Adrenal gland (tissue), 12 donors: Measurements from ENCODE around the gene XRCC1. TPM values are rescaled to one million over a fixed set of nuclear protein-coding genes. Genes with fewer than 3 reads are reported as not detected.

Source experiments
- DNase-seq, 7 donors: peaks; one replicate each; pipeline ENCODE4 v3.0.0-alpha.2; 2019 to 2020
- H3K27ac ChIP-seq, 5 donors: fragments of 200-600 bp; sonication (generic) in 4 of 5; 1 replicate in 3 of 5; 2 replicates in 2 of 5; pipeline versions ENCODE4 v1.5.1 to v1.8.0; 2016 to 2020; ENCODE audit warnings: mild to moderate bottlenecking in 1 of 5
- H3K27me3 ChIP-seq: fragments of 200-600 bp; 2 replicates; pipeline ENCODE4 v1.8.0; 2021
- H3K36me3 ChIP-seq, 2 donors: fragments of 200-600 bp; replicated peaks in 1 of 2; 1 replicate in 1 of 2; 2 replicates in 1 of 2; pipeline versions ENCODE4 v1.5.1 to v1.8.0; 2018 to 2022
- H3K4me1 ChIP-seq, 2 donors: fragments of 200-600 bp; replicated peaks in 1 of 2; 1 replicate in 1 of 2; 2 replicates in 1 of 2; pipeline versions ENCODE4 v1.5.1 to v1.8.0; 2018 to 2021
- H3K4me3 ChIP-seq, 4 donors: fragments of 200-600 bp; sonication (generic) in 3 of 4; one replicate each; pipeline ENCODE4 v1.5.1; 2016 to 2018
- H3K9me3 ChIP-seq, 3 donors: fragments of 200-600 bp; sonication (generic) in 1 of 3; replicated peaks in 1 of 3; 1 replicate in 2 of 3; 2 replicates in 1 of 3; pipeline versions ENCODE4 v1.5.1 to v1.8.0; 2016 to 2021
- CTCF ChIP-seq, 6 experiments: fragments of 450-650 bp in 4 of 6; fragments of 200-600 bp in 2 of 6; sonication (generic) in 1 of 6; IDR thresholded peaks; 1 replicate in 5 of 6; 2 replicates in 1 of 6; pipeline versions ENCODE4 v1.5.1 to v1.8.0; 2016 to 2021; ENCODE audit warnings: antibody characterized with exemption in 6 of 6, mild to moderate bottlenecking in 2 of 6, moderate library complexity in 1 of 6
- POLR2A ChIP-seq, 2 donors: fragments of 450-650 bp; IDR thresholded peaks; one replicate each; pipeline ENCODE4 v1.6.1; 2017; ENCODE audit warnings: antibody characterized with exemption in 2 of 2, mild to moderate bottlenecking in 2 of 2, moderate library complexity in 1 of 2
- WGBS, 4 donors: extraction: QIAGEN DNeasy Blood & Tissue Kit in 2 of 4; methylation state at CpG; one replicate each; pipeline versions ENCODE4 v1.1.5 to v1.1.7; 2013 to 2017; 5-methylcytosine and 5-hydroxymethylcytosine counted together
- intact Hi-C, 2 donors: fragments of 100-400 bp; cut with DNase I; formaldehyde crosslinking; loops; one replicate each; pipeline versions ENCODE4 v1.14.1 to v1.15.0; 2022 to 2023
- polyA plus RNA-seq, 3 donors: library from polyadenylated mRNA; stranded (reverse); fragments of 200-250 nt in 2 of 3; fragments of 350-450 nt in 1 of 3; fragmentation: Illumina TruSeq in 1 of 3; extraction: RNeasy Lipid Tissue Mini Kit (QIAGEN cat#74804) in 1 of 3; gene quantifications; one replicate each; pipeline ENCODE4 v1.2.3, GENCODE V29; 2013 to 2014
- total RNA-seq, 9 donors: library from RNA; depleted of rRNA in 4 of 9; stranded (reverse); fragments of >200 nt in 4 of 9; fragments of 120-200 nt in 1 of 9; fragmentation: NEBNext Ultra II Directional in 1 of 9; extraction: Animal tissue kit (Norgen Biotek cat#: 25700) in 1 of 9; gene quantifications; one replicate each; pipeline versions ENCODE4 v1.1.0 to v1.2.4, GENCODE V29; 2013 to 2023
- donor health status: healthy with polysubstance abuse.
- donor health status: Bipolar disorder and iron deficiency.
- donor health status: DM: yes; HTN: yes; CAD: no.
- donor health status: DM: no; HTN: no; CAD: no.
- donor health status: DM: no; HTN: no; CAD: no.
- donor health status: DM: yes; HTN: yes; CAD: no.

The XRCC1 gene
- total and polyA plus RNA-seq, 12 donors: 15.7 to 37.2 (median 29.5) TPM

DNA sequence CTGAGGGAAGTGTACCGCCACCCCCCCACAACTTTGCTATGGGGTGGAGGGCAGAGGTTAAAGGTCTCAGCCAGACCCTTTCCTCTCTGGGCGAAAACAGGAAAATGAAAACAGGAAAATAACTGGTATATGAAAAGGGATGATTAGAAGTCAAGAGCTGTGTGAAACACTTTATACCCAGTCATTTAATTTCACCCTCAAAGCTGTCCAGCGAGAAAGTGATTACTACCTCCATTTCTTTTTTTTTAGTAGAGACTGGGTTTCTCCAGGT lies 70.2 kb downstream of the XRCC1 start:
- TF ChIP-seq POLR2A (IDR thresholded peaks at IDR 0.05) (no peak), CTCF (IDR thresholded peaks at IDR 0.05) (no peak)
- Histone ChIP-seq H3K4me1 (peaks cover 12 to 24% of the 10 kb centered on the region in 2 donors), H3K9me3 (no peaks in the 10 kb centered on the region), H3K27me3 (no peaks in the 10 kb centered on the region), H3K4me3 (no peak overlapping the region), H3K27ac (peak overlapping the region in 2 of 5 donors; percentile 86 to 94), H3K36me3 (peaks cover 0 to 12% of the 10 kb centered on the region in 2 donors)
- DNase-seq: no peak
- intact Hi-C loops: no loop called here
- WGBS, 4 donors: 76 to 89% (median 77%) methylated on average over 3 of the region's 3 CpGs

DNA sequence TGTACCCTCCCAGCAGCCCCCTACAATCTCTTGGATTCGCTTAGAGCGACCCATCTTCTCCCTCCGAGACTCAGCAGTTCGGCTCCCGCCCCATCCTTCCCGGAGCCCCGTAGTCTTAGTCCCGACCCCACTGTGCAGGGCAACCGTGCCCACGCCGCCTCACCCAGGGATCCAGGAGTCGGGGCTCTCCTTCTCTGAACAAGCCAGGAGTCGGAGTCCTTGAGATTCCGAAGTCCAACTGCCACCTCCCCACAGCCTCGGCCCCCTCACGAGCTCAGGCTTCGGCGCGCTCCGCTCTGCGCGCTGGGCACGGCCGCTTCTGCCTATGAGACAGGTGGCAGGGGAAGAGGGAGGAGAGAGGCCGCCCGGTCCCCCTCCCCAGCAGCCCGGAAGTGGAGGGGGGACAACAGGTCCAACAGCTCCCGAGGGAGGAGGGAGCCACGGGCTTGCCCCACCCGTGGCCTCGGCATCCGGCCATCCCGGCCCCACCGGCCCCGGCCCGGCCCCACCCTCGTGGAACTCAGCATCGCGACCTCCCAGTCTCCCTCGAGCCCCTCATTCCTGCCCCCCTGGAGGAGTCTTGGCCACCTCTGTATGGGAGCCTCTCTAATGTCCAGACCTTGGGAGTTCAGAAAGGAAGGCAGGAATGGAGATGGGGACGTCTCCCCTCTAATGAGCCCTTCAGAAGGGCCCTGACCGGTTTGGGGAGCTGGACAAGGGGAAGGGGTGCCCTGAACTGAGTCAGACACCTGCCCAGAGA lies 70.7 kb downstream of the XRCC1 start, which contains the start of gene PHLDB3:
PHLDB3 (minus strand) TSS at position 321 of the 760 bp plus-strand sequence. CDS start 628 bp downstream, outside the sequence.
- Histone ChIP-seq H3K27ac (peak within 1 kb of the TSS; percentile 70 to 94 (median 84)), H3K36me3 (peaks cover 0 to 12% of the 10 kb centered on the region in 2 donors), H3K4me3 (peak within 1 kb of the TSS; percentile 6 to 95 (median 67)), H3K9me3 (no peaks in the 10 kb centered on the region), H3K4me1 (peaks cover 12 to 24% of the 10 kb centered on the region in 2 donors), H3K27me3 (no peaks in the 10 kb centered on the region)
- intact Hi-C loops: loop anchor here in 1 of 2 donors (5.0 kb wide), 1 partner anchor 37 kb away; the partner anchor contains the start of gene LYPD3
- 2 to 4% (median 3%) methylated on average over 12 to 42 of the region's 42 CpGs for WGBS, 4 donors
- TF ChIP-seq CTCF (IDR thresholded peaks at IDR 0.05) (peak in 1 of 6 experiments; percentile 2), POLR2A (IDR thresholded peaks at IDR 0.05) (peak in 1 of 2 donors; percentile 5)
- peak in 6 of 7 donors; percentile 39 to 64 (median 56) for DNase-seq

- Histone ChIP-seq H3K4me1 (peaks cover 12 to 24% of the 10 kb centered on the region in 2 donors), H3K27me3 (no peaks in the 10 kb centered on the region), H3K9me3 (no peaks in the 10 kb centered on the region), H3K36me3 (peaks cover 0 to 10% of the 10 kb centered on the region in 2 donors), H3K4me3 (peak overlapping the region; percentile 6 to 95 (median 67)), H3K27ac (peak overlapping the region; percentile 70 to 94 (median 84))
- WGBS, 4 donors: 0 to 1% (median 1%) methylated on average over 30 to 64 of the region's 64 CpGs
- TF ChIP-seq CTCF (IDR thresholded peaks at IDR 0.05) (peak in 1 of 6 experiments; percentile 8), POLR2A (IDR thresholded peaks at IDR 0.05) (peak in 1 of 2 donors; percentile 60)
- DNase-seq: peak; percentile 95 to 100 (median 99)
- intact Hi-C loops: loop anchor here in 1 of 2 donors (5.0 kb wide), 1 partner anchor 36 kb away; the partner anchor contains the start of gene LYPD3
Measured at GRCh38 chr19:43503501-43504425, 71.6 kb downstream of the XRCC1 start.
